GM10248 (cell line): ENCODE data around the gene S100A7.
A peak's percentile ranks its signal among the peaks of the same experiment; 100 is the strongest.

Experiments used
- CTCF ChIA-PET: fragments of 300-600 bp; sonication (Branson Sonifier 250); formaldehyde crosslinking; extraction: SDS; loops from one replicate; lab custom pipeline; 2021; ENCODE audit warnings: antibody characterized with exemption; lab: Yijun Ruan, JAX
- POLR2A ChIA-PET: fragments of 350-650 bp; sonication (Branson Sonifier 250); formaldehyde crosslinking; extraction: SDS; loops from one replicate; lab custom pipeline; 2020; ENCODE audit warnings: antibody characterized with exemption; lab: Yijun Ruan, JAX
- DNase-seq: peaks from one replicate; pipeline ENCODE4 v3.0.0; 2012; ENCODE audit errors: extremely low spot score
- CTCF ChIP-seq: IDR thresholded peaks from 2 replicates; pipeline ENCODE4 v1.5.1; 2012; ENCODE audit warnings: mild to moderate bottlenecking, low read depth; ENCODE audit errors: extremely low read depth, missing control alignments, control extremely low read depth

The S100A7 gene

GRCh38 chr1:153460551-153460950 lies at the start of gene S100A7:
S100A7 (minus strand) TSS chr1:153460651; CDS start chr1:153459013, 1,638 bp downstream.
- ChIA-PET POLR2A (no interaction called here), CTCF (no interaction called here)
- TF ChIP-seq CTCF, result no peak
- DNase-seq, result no peak

GRCh38 chr1:153509729-153510354 lies 49.4 kb upstream of the S100A7 start:
- POLR2A ChIA-PET, result no interaction called here
- CTCF ChIA-PET, result interaction anchor here (0.6 to 7.0 kb wide), 32 partner anchors 8 to 825 kb away, joined by 3 to 109 read pairs (median 6); partner anchors contain the start of genes JTB, S100A1, S100A13 and S100A14
- DNase-seq, result peak; percentile 66
- TF ChIP-seq CTCF, result peak; percentile 59

GRCh38 chr1:153509036-153509435 lies 48.6 kb upstream of the S100A7 start:
- CTCF ChIA-PET, result interaction anchor here (0.6 to 7.0 kb wide), 14 partner anchors 12 to 157 kb away, joined by 3 to 109 read pairs (median 8); partner anchors contain the start of genes S100A1, S100A13, S100A2 and S100A6
- TF ChIP-seq CTCF, result no peak
- no peak for DNase-seq
- POLR2A ChIA-PET, result no interaction called here

GRCh38 chr1:153507926-153508583 lies 47.6 kb upstream of the S100A7 start:
- ChIA-PET POLR2A (interaction anchor here (0.6 kb wide), 1 partner anchor 123 kb away, joined by 3 read pairs; no protein-coding TSS in a partner anchor), CTCF (interaction anchor here (0.9 to 7.0 kb wide), 7 partner anchors 13 to 156 kb away, joined by 3 to 109 read pairs (median 7); no protein-coding TSS in a partner anchor)
- no peak for DNase-seq
- TF ChIP-seq CTCF, result no peak

- DNase-seq, result no peak
- POLR2A ChIA-PET, result no interaction called here
- CTCF ChIA-PET, result interaction anchor here (2.7 to 7.0 kb wide), 3 partner anchors 11 to 63 kb away, joined by 10 to 109 read pairs (median 61); no protein-coding TSS in a partner anchor
- TF ChIP-seq CTCF, result no peak
Observed at GRCh38 chr1:153506831-153507413, 46.5 kb upstream of the S100A7 start.

GRCh38 chr1:153506386-153506785 lies 45.9 kb upstream of the S100A7 start:
- ChIA-PET POLR2A (no interaction called here), CTCF (interaction anchor here (0.9 to 7.0 kb wide), 3 partner anchors 11 to 154 kb away, joined by 3 to 61 read pairs (median 10); no protein-coding TSS in a partner anchor)
- DNase-seq, result no peak
- no peak for TF ChIP-seq CTCF
